Measurements from ENCODE around the gene SMCO3.

DNA sequence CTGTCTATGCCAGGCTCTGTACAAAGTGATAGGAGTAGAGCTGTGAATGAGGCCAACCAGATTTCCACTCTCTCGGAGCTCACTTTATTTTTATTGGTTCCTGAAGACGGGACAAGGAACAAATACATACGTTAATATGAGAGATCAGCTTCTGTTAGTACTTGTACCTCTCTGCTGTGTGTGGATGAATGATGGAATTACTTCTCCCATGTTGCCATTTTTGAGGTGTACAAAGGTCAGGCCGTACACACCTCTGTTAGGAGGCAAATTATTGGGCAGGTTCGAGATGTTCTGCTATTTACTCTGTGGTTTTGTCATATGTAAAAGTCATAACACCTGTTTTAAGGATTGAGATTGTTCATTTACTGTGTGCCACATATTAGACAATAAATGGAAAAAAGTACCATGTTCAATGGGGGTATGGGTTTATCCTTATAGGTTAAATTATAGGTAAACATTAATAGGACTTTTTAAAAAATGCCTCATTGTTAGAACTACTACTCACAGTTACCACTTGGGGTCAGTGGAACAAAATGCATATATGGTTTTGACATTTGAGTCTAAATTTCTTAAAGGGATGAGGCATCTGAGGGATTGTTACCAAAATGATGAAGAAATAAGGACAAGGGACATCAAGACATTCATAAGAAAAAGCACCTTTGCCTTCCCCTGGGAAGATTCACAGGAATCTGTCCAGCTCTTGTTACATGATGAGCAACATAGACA, 37.6 kb downstream of the SMCO3 start:
- peak; percentile 38 for TF ChIP-seq CTCF (IDR thresholded peaks at IDR 0.05)
- TF ChIP-seq EZH2 (IDR thresholded peaks at IDR 0.05; ENCODE audit: borderline replicate concordance, insufficient read depth, low read depth, low read length, poor library complexity, severe bottlenecking): no peak
